WTC11 (cell line): Measurements from ENCODE around the gene ACAA1. TPM values are rescaled to one million over a fixed set of nuclear protein-coding genes. Genes with fewer than 3 reads are reported as not detected.

Source experiments
- ATAC-seq: fragments of 200-7000 bp; cut with Tn5 transposase; 2 replicates; pipeline ENCODE4 v1.10.0; 2021; ENCODE audit warnings: mild to moderate bottlenecking, moderate library complexity
- CTCF ChIA-PET: fragments of 300-600 bp; sonication (Branson Sonifier 250); formaldehyde crosslinking; loops from one replicate; lab custom pipeline; 2021; ENCODE audit warnings: antibody characterized with exemption; lab: Charles Lee
- POLR2A ChIA-PET: fragments of 350-600 bp; sonication (Branson Sonifier 250); formaldehyde crosslinking; loops from one replicate; lab custom pipeline; 2021; ENCODE audit warnings: antibody characterized with exemption; lab: Charles Lee
- DNase-seq: peaks from one replicate; pipeline ENCODE4 v3.0.0; 2021; ENCODE audit warnings: low spot score
- H3K27ac Mint-ChIP-seq: 2 replicates; pipeline ENCODE4 v1.8.0; 2021; ENCODE audit warnings: mixed read lengths
- H3K27me3 Mint-ChIP-seq: 2 replicates; pipeline ENCODE4 v1.8.0; 2021; ENCODE audit warnings: low read depth, mild to moderate bottlenecking, moderate library complexity, mixed read lengths
- H3K36me3 Mint-ChIP-seq: 2 replicates; pipeline ENCODE4 v1.8.0; 2021; ENCODE audit warnings: mixed read lengths
- H3K4me1 Mint-ChIP-seq: 2 replicates; pipeline ENCODE4 v1.8.0; 2022; ENCODE audit warnings: mixed read lengths
- H3K4me3 Mint-ChIP-seq: 2 replicates; pipeline ENCODE4 v1.8.0; 2021; ENCODE audit warnings: mild to moderate bottlenecking, moderate library complexity, mixed read lengths
- H3K9me3 Mint-ChIP-seq: 2 replicates; pipeline ENCODE4 v1.8.0; 2021; ENCODE audit warnings: mixed read lengths
- ATF2 ChIP-seq: sonication (generic); formaldehyde crosslinking; IDR thresholded peaks from 2 replicates; pipeline ENCODE4 v1.8.1; 2022; ENCODE audit warnings: low read depth, missing genetic modification reagents, borderline replicate concordance
- CDX4 ChIP-seq: fragments of 250-450 bp; sonication (Bioruptor Pico); IDR thresholded peaks from 2 replicates; pipeline ENCODE4 v1.9.0; 2021; ENCODE audit warnings: moderate library complexity, mild to moderate bottlenecking, inconsistent platforms, borderline replicate concordance
- CREB1 ChIP-seq: sonication (generic); formaldehyde crosslinking; IDR thresholded peaks from 2 replicates; pipeline ENCODE4 v1.8.0; 2023; ENCODE audit warnings: mild to moderate bottlenecking, missing genetic modification reagents
- E2F1 ChIP-seq: sonication (generic); formaldehyde crosslinking; IDR thresholded peaks from 2 replicates; pipeline ENCODE4 v1.8.0; 2022; ENCODE audit warnings: mild to moderate bottlenecking, missing genetic modification reagents
- ELF4 ChIP-seq: sonication (generic); formaldehyde crosslinking; IDR thresholded peaks from 2 replicates; pipeline ENCODE4 v1.8.1; 2022; ENCODE audit warnings: low read depth, mild to moderate bottlenecking, moderate library complexity, missing genetic modification reagents
- EMX1 ChIP-seq: fragments of 250-450 bp; sonication (Bioruptor Pico); IDR thresholded peaks from 2 replicates; pipeline ENCODE4 v1.8.0; 2021; ENCODE audit warnings: mild to moderate bottlenecking
- ESRRA ChIP-seq: sonication (generic); formaldehyde crosslinking; IDR thresholded peaks from 2 replicates; pipeline ENCODE4 v1.8.1; 2022; ENCODE audit warnings: mild to moderate bottlenecking, missing genetic modification reagents, borderline replicate concordance
- FOXP4 ChIP-seq: sonication (generic); formaldehyde crosslinking; IDR thresholded peaks from 2 replicates; pipeline ENCODE4 v1.8.0; 2022; ENCODE audit warnings: mild to moderate bottlenecking, missing genetic modification reagents
- KAT7 ChIP-seq: sonication (generic); formaldehyde crosslinking; IDR thresholded peaks from 2 replicates; pipeline ENCODE4 v1.8.1; 2023; ENCODE audit warnings: missing genetic modification reagents, mild to moderate bottlenecking, borderline replicate concordance
- MAX ChIP-seq: sonication (generic); formaldehyde crosslinking; IDR thresholded peaks from 2 replicates; pipeline ENCODE4 v1.8.0; 2022; ENCODE audit warnings: mild to moderate bottlenecking, missing genetic modification reagents
- MLX ChIP-seq: sonication (generic); formaldehyde crosslinking; IDR thresholded peaks from 2 replicates; pipeline ENCODE4 v1.8.1; 2023; ENCODE audit warnings: mild to moderate bottlenecking, missing genetic modification reagents, moderate library complexity
- NFATC4 ChIP-seq: fragments of 250-450 bp; sonication (Bioruptor Pico); IDR thresholded peaks from 2 replicates; pipeline ENCODE4 v1.9.0; 2021; ENCODE audit warnings: mild to moderate bottlenecking
- TCF7 ChIP-seq: sonication (generic); formaldehyde crosslinking; IDR thresholded peaks from 2 replicates; pipeline ENCODE4 v1.8.0; 2022; ENCODE audit warnings: mild to moderate bottlenecking, low read depth, missing genetic modification reagents, moderate library complexity
- ZNF232 ChIP-seq: sonication (generic); formaldehyde crosslinking; IDR thresholded peaks from 2 replicates; pipeline ENCODE4 v1.8.0; 2022; ENCODE audit warnings: mild to moderate bottlenecking, missing genetic modification reagents
- ZNF281 ChIP-seq: sonication (generic); formaldehyde crosslinking; IDR thresholded peaks from 2 replicates; pipeline ENCODE4 v1.8.0; 2023; ENCODE audit warnings: mild to moderate bottlenecking, missing genetic modification reagents
- ZNF416 ChIP-seq: fragments of 250-450 bp; sonication (Bioruptor Pico); IDR thresholded peaks from 2 replicates; pipeline ENCODE4 v1.9.0; 2021; ENCODE audit warnings: mild to moderate bottlenecking, inconsistent platforms
- ZNF671 ChIP-seq: fragments of 250-450 bp; sonication (Bioruptor Pico); IDR thresholded peaks from 2 replicates; pipeline ENCODE4 v1.8.0; 2021; ENCODE audit warnings: mild to moderate bottlenecking
- total RNA-seq: library from RNA; stranded (reverse); gene quantifications from 3 replicates; pipeline ENCODE4 v1.2.3, GENCODE V29; 2021
- TF ChIP-seq, protein P1 (sequence below): sonication (generic); formaldehyde crosslinking; IDR thresholded peaks from 2 replicates; pipeline ENCODE4 v1.8.1; 2023; ENCODE audit warnings: mild to moderate bottlenecking, moderate library complexity, missing genetic modification reagents
- TF ChIP-seq, protein P2 (sequence below): sonication (generic); formaldehyde crosslinking; conservative IDR thresholded peaks from 2 replicates; pipeline ENCODE4 v1.8.1; 2022; ENCODE audit warnings: mild to moderate bottlenecking, missing genetic modification reagents

The ACAA1 gene
- total RNA-seq, 1 experiment from 2014 or later = 46.5 TPM

DNA sequence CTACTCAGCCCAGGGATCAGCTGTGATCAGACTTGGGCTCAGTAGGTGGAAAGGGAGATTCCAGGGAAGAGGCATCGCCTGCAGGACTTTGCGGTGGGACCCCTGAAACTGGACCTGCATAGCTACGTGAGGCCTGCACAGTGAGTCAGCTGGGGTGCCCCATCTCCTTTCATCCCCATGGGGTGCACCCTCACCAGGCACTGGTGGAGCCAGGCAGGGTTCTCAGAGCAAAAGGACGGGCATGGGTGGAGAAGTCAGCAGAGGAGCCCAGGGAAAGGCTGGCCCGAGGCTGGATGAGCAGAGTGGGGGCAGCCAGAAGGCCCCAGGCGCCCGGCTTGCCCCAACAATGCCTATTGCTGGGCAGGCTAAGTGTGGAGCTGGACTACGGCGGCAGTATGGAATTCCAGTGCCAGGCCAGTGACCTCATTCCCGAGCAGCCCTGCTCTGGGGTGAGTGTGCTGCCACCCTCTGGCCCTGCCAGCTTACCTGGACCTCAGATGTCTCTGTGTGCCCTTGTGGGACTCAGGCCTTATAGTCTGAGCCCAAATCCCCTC is 19.7 kb downstream of the ACAA1 start (continued):
- no peak for TF ChIP-seq ZNF232 (CRISPR knock-in tag)
- TF ChIP-seq MAX = no peak
- TF ChIP-seq, all 79 proteins: peak for 0

GRCh38 chr3:38116471-38117162 is 20.3 kb downstream of the ACAA1 start:
- no peaks in the 10 kb centered on the region; the same call in 1 of the 2 replicates for H3K36me3 Mint-ChIP-seq
- ATAC-seq (no peak), DNase-seq (peak; percentile 5)
- ChIA-PET CTCF (interaction anchor here (1.0 to 2.8 kb wide), 11 partner anchors 9 to 230 kb away, joined by 3 to 10 read pairs (median 3); partner anchors contain the start of genes ACAA1, PLCD1 and XYLB), POLR2A (no interaction called here)
- no peak for TF ChIP-seq E2F1 (CRISPR knock-in tag)
- no peak for TF ChIP-seq MLX
- no peak for TF ChIP-seq TCF7
- TF ChIP-seq ZNF671 = no peak
- TF ChIP-seq, protein P1, sequence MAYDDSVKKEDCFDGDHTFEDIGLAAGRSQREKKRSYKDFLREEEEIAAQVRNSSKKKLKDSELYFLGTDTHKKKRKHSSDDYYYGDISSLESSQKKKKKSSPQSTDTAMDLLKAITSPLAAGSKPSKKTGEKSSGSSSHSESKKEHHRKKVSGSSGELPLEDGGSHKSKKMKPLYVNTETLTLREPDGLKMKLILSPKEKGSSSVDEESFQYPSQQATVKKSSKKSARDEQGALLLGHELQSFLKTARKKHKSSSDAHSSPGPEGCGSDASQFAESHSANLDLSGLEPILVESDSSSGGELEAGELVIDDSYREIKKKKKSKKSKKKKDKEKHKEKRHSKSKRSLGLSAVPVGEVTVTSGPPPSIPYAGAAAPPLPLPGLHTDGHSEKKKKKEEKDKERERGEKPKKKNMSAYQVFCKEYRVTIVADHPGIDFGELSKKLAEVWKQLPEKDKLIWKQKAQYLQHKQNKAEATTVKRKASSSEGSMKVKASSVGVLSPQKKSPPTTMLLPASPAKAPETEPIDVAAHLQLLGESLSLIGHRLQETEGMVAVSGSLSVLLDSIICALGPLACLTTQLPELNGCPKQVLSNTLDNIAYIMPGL (CRISPR knock-in tag) = no peak
- no peak for TF ChIP-seq ZNF416 (CRISPR knock-in tag)
- TF ChIP-seq ELF4 (CRISPR knock-in tag) = no peak
- TF ChIP-seq KAT7 (CRISPR knock-in tag) = no peak
- no peaks in the 10 kb centered on the region for H3K9me3 Mint-ChIP-seq
- H3K4me3 Mint-ChIP-seq = no peak overlapping the region
- no peaks in the 10 kb centered on the region for H3K4me1 Mint-ChIP-seq
- no peak overlapping the region for H3K27ac Mint-ChIP-seq
- H3K27me3 Mint-ChIP-seq = peaks cover 6% of the 10 kb centered on the region

GRCh38 chr3:38115645-38116427 is 21.1 kb downstream of the ACAA1 start:
- Mint-ChIP-seq H3K4me1 (no peaks in the 10 kb centered on the region), H3K4me3 (no peak overlapping the region)

More at GRCh38 chr3:38115645-38116427, 21.1 kb downstream of the ACAA1 start:
- no peak overlapping the region; the same call in 1 of the 2 replicates for H3K27ac Mint-ChIP-seq
- peaks cover 6% of the 10 kb centered on the region for H3K27me3 Mint-ChIP-seq
- no peaks in the 10 kb centered on the region; the same call in 1 of the 2 replicates for H3K36me3 Mint-ChIP-seq
- ATAC-seq = no peak
- TF ChIP-seq EMX1 (CRISPR knock-in tag) (no peak), ATF2 (CRISPR knock-in tag) (no peak), NFATC4 (no peak), CDX4 (CRISPR knock-in tag) (no peak), ESRRA (CRISPR knock-in tag) (no peak), TCF7 (no peak), ZNF281 (no peak), FOXP4 (no peak), CREB1 (CRISPR knock-in tag) (no peak)
- TF ChIP-seq, protein P2, sequence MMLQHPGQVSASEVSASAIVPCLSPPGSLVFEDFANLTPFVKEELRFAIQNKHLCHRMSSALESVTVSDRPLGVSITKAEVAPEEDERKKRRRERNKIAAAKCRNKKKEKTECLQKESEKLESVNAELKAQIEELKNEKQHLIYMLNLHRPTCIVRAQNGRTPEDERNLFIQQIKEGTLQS = no peak
- no peaks in the 10 kb centered on the region for H3K9me3 Mint-ChIP-seq
- ChIA-PET POLR2A (no interaction called here), CTCF (interaction anchor here (1.0 to 1.8 kb wide), 4 partner anchors 9 to 231 kb away, joined by 3 to 7 read pairs (median 4); partner anchors contain the start of genes ACAA1 and XYLB)
- peak; percentile 6 for DNase-seq
